HepG2 (cell line): ENCODE data around the gene ARHGEF12. TPM values are rescaled to one million over a fixed set of nuclear protein-coding genes. Genes with fewer than 3 reads are reported as not detected.

Experiments
- ATAC-seq: fragments of 200-7000 bp; cut with Tn5 transposase; 3 replicates; pipeline ENCODE4 v1.9.1; 2020; ENCODE audit warnings: mild to moderate bottlenecking, moderate library complexity
- BruUV-seq: library from RNA; stranded (reverse); fragments of 400-500 nt; replicated peaks from 2 replicates; lab custom pipeline; 2021; lab: Mats Ljungman, UMichigan
- CTCF ChIA-PET: fragments of 300-600 bp; formaldehyde crosslinking; extraction: SDS; loops from one replicate; lab custom pipeline; 2021; ENCODE audit warnings: low total read pairs, inconsistent platforms, low intra/inter-chr PET ratio; lab: Yijun Ruan, JAX
- POLR2A ChIA-PET: fragments of 350-600 bp; sonication (Branson Sonifier 250); formaldehyde crosslinking; loops from one replicate; lab custom pipeline; 2020; ENCODE audit warnings: antibody characterized with exemption, inconsistent platforms; lab: Yijun Ruan, JAX
- DNase-seq: peaks from one replicate; pipeline ENCODE4 v3.0.0-alpha.2; 2015; ENCODE audit warnings: low spot score
- FAIRE-seq: peaks from 3 replicates; lab custom pipeline; 2011; peaks lifted over from hg19 to GRCh38; lab: Jason Lieb, UNC
- H2AFZ ChIP-seq: one replicate; pipeline ENCODE4 v1.6.1; 2011; ENCODE audit warnings: low read length, inconsistent platforms
- H3K27ac ChIP-seq: fragments of 300-600 bp; 3 replicates; pipeline ENCODE4 v1.8.0; 2011; ENCODE audit warnings: mixed run types, mild to moderate bottlenecking, mixed read lengths, low read length, inconsistent platforms; ENCODE audit not compliant: insufficient read depth; ENCODE audit errors: extremely low read length
- H3K27me3 ChIP-seq, 2 experiments: fragments of 200-600 bp in 1 of 2; 2 replicates in 1 of 2; 3 replicates in 1 of 2; pipeline versions ENCODE4 v1.6.0 to v1.8.0; 2011; ENCODE audit warnings: low read length in 2 of 2, mild to moderate bottlenecking in 2 of 2, moderate library complexity in 2 of 2, inconsistent platforms in 1 of 2; ENCODE audit not compliant: insufficient read depth in 2 of 2, control insufficient read depth in 1 of 2
- H3K36me3 ChIP-seq, 2 experiments: fragments of 200-600 bp in 1 of 2; replicated peaks in 1 of 2; 2 replicates in 1 of 2; 3 replicates in 1 of 2; pipeline versions ENCODE4 v1.5.1 to v1.8.0; 2011; ENCODE audit warnings: low read length in 2 of 2, inconsistent platforms in 1 of 2; ENCODE audit not compliant: insufficient read depth in 2 of 2, control insufficient read depth in 1 of 2
- H3K4me1 ChIP-seq: 2 replicates; pipeline ENCODE4 v1.5.1; 2012; ENCODE audit warnings: low read length, inconsistent platforms; ENCODE audit not compliant: insufficient read depth
- H3K4me2 ChIP-seq: 2 replicates; pipeline ENCODE4 v1.6.0; 2011; ENCODE audit warnings: low read depth, low read length, inconsistent platforms
- H3K4me3 ChIP-seq, 3 experiments: fragments of 200-600 bp in 1 of 3; sonication (generic), shearing (Covaris generic) in 1 of 3; replicated peaks in 1 of 3; 2 replicates each; pipeline ENCODE4 v1.5.1; 2011 to 2016; ENCODE audit warnings: low read length in 3 of 3, inconsistent platforms in 2 of 3, low read depth in 2 of 3, mild to moderate bottlenecking in 2 of 3, control low read depth in 1 of 3, mixed read lengths in 1 of 3; ENCODE audit not compliant: insufficient read depth in 1 of 3
- H3K79me2 ChIP-seq: one replicate; pipeline ENCODE4 v1.6.1; 2011; ENCODE audit warnings: low read length, inconsistent platforms; ENCODE audit not compliant: insufficient read depth
- H3K9ac ChIP-seq: 2 replicates; pipeline ENCODE4 v1.6.0; 2011; ENCODE audit warnings: mild to moderate bottlenecking, low read depth, low read length, inconsistent platforms; ENCODE audit not compliant: insufficient read depth
- H3K9me3 ChIP-seq: 2 replicates; pipeline ENCODE4 v1.5.1; 2012; ENCODE audit warnings: mild to moderate bottlenecking, low read length
- H4K20me1 ChIP-seq: 2 replicates; pipeline ENCODE4 v1.6.0; 2011; ENCODE audit warnings: inconsistent platforms, mild to moderate bottlenecking, low read length, moderate library complexity; ENCODE audit not compliant: insufficient read depth
- HNF4A ChIP-seq: sonication (generic); formaldehyde crosslinking; IDR thresholded peaks from 2 replicates; pipeline ENCODE4 v1.4.0; 2020; ENCODE audit warnings: missing genetic modification reagents
- MXD4 ChIP-seq: IDR thresholded peaks from 2 replicates; pipeline ENCODE4 v1.6.1; 2016; ENCODE audit warnings: mild to moderate bottlenecking, missing biosample characterization, missing genetic modification reagents
- RERE ChIP-seq: IDR thresholded peaks from 2 replicates; pipeline ENCODE4 v1.6.1; 2016; ENCODE audit warnings: low read depth, missing genetic modification reagents, missing compliant biosample characterization
- THYN1 ChIP-seq: sonication (generic); formaldehyde crosslinking; IDR thresholded peaks from 2 replicates; pipeline ENCODE4 v1.8.1; 2023; ENCODE audit warnings: low read depth, mild to moderate bottlenecking, moderate library complexity, missing genetic modification reagents, borderline replicate concordance
- WGBS: methylation state at CpG from one replicate; pipeline ENCODE4 v1.1.6; 2017; ENCODE audit warnings: low lambda C conversion rate; 5-methylcytosine and 5-hydroxymethylcytosine counted together
- in situ Hi-C: cut with HindIII; loops from 2 replicates; pipeline ENCODE4 v1.10.0; 2017; ENCODE audit warnings: low pct_unique_long_range_greater_than_20kb; ENCODE audit not compliant: extremely low pct_ligation_motif_present
- intact Hi-C: fragments of 100-400 bp; cut with micrococcal nuclease; formaldehyde crosslinking; loops from one replicate; pipeline ENCODE4 v1.10.0; 2022; ENCODE audit not compliant: unreplicated experiment
- polyA plus RNA-seq, 8 experiments: library from polyadenylated mRNA; depleted of rRNA in 3 of 8; stranded (reverse) in 7 of 8; unstranded in 1 of 8; fragments of >200 nt; fragmentation: Illumina TruSeq in 4 of 8; extraction: Trizol in 4 of 8; gene quantifications; 2 replicates each; pipeline versions ENCODE4 v1.2.1 to v1.2.3, GENCODE V29; 2011 to 2016; ENCODE audit warnings: low read depth in 4 of 8, missing spikeins in 1 of 8, mixed read lengths in 1 of 8; ENCODE audit not compliant: insufficient read depth in 1 of 8
- total RNA-seq, 5 experiments: library from RNA; depleted of rRNA; stranded (reverse); fragments of >200 nt; fragmentation: Illumina TruSeq; extraction: Trizol; gene quantifications; 2 replicates each; pipeline ENCODE4 v1.2.3, GENCODE V29; 2016; ENCODE audit warnings: low read depth in 1 of 5
- TF ChIP-seq, protein P1 (sequence below): sonication (generic); formaldehyde crosslinking; IDR thresholded peaks from 2 replicates; pipeline ENCODE4 v1.5.1; 2020; ENCODE audit warnings: mild to moderate bottlenecking, missing genetic modification reagents, borderline replicate concordance
- TF ChIP-seq, protein P2 (sequence below): sonication (generic); formaldehyde crosslinking; IDR thresholded peaks from 2 replicates; pipeline ENCODE4 v1.8.0; 2022; ENCODE audit warnings: mild to moderate bottlenecking, missing genetic modification reagents; ENCODE audit not compliant: insufficient replicate concordance

ARHGEF12 gene
- total and polyA plus RNA-seq, 2 of the 13 experiments (the other 11 are each of a cell fraction or from before 2014, with no cell fraction given) = 17.9 to 54.4 TPM

- peak overlapping the region; percentile 52 for H3K9ac ChIP-seq
- in situ Hi-C loops (loop anchor here (5.0 kb wide), 1 partner anchor 55 kb away; the partner anchor contains the start of gene ARHGEF12), intact Hi-C loops (loop anchor here (1.0 to 2.0 kb wide), 2 partner anchors 9 to 19 kb away; no protein-coding TSS in a partner anchor)
- CTCF ChIA-PET = no interaction called here
- H3K4me1 ChIP-seq = peaks cover 71% of the 10 kb centered on the region
- H3K27me3 ChIP-seq = no peaks in the 10 kb centered on the region
- TF ChIP-seq MXD4 (CRISPR knock-in tag) (no peak), HNF4A (CRISPR knock-in tag) (0 out of 2 replicates have a peak, but pooled peaks have one; percentile 7), RERE (CRISPR knock-in tag) (no peak), THYN1 (no peak)
- TF ChIP-seq, protein P1, sequence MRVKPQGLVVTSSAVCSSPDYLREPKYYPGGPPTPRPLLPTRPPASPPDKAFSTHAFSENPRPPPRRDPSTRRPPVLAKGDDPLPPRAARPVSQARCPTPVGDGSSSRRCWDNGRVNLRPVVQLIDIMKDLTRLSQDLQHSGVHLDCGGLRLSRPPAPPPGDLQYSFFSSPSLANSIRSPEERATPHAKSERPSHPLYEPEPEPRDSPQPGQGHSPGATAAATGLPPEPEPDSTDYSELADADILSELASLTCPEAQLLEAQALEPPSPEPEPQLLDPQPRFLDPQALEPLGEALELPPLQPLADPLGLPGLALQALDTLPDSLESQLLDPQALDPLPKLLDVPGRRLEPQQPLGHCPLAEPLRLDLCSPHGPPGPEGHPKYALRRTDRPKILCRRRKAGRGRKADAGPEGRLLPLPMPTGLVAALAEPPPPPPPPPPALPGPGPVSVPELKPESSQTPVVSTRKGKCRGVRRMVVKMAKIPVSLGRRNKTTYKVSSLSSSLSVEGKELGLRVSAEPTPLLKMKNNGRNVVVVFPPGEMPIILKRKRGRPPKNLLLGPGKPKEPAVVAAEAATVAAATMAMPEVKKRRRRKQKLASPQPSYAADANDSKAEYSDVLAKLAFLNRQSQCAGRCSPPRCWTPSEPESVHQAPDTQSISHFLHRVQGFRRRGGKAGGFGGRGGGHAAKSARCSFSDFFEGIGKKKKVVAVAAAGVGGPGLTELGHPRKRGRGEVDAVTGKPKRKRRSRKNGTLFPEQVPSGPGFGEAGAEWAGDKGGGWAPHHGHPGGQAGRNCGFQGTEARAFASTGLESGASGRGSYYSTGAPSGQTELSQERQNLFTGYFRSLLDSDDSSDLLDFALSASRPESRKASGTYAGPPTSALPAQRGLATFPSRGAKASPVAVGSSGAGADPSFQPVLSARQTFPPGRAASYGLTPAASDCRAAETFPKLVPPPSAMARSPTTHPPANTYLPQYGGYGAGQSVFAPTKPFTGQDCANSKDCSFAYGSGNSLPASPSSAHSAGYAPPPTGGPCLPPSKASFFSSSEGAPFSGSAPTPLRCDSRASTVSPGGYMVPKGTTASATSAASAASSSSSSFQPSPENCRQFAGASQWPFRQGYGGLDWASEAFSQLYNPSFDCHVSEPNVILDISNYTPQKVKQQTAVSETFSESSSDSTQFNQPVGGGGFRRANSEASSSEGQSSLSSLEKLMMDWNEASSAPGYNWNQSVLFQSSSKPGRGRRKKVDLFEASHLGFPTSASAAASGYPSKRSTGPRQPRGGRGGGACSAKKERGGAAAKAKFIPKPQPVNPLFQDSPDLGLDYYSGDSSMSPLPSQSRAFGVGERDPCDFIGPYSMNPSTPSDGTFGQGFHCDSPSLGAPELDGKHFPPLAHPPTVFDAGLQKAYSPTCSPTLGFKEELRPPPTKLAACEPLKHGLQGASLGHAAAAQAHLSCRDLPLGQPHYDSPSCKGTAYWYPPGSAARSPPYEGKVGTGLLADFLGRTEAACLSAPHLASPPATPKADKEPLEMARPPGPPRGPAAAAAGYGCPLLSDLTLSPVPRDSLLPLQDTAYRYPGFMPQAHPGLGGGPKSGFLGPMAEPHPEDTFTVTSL (CRISPR knock-in tag) = peak; percentile 5; the same call in 1 of the 2 replicates
- TF ChIP-seq, protein P2, sequence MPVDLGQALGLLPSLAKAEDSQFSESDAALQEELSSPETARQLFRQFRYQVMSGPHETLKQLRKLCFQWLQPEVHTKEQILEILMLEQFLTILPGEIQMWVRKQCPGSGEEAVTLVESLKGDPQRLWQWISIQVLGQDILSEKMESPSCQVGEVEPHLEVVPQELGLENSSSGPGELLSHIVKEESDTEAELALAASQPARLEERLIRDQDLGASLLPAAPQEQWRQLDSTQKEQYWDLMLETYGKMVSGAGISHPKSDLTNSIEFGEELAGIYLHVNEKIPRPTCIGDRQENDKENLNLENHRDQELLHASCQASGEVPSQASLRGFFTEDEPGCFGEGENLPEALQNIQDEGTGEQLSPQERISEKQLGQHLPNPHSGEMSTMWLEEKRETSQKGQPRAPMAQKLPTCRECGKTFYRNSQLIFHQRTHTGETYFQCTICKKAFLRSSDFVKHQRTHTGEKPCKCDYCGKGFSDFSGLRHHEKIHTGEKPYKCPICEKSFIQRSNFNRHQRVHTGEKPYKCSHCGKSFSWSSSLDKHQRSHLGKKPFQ (CRISPR knock-in tag) = no peak
- no peak overlapping the region for H2AFZ ChIP-seq
- no peaks in the 10 kb centered on the region for H3K36me3 ChIP-seq
- peaks cover 5% of the 10 kb centered on the region for H4K20me1 ChIP-seq
- peak overlapping the region; percentile 82 for H3K27ac ChIP-seq
- H3K9me3 ChIP-seq = no peaks in the 10 kb centered on the region
- H3K4me2 ChIP-seq = peak overlapping the region; percentile 68
- POLR2A ChIA-PET = interaction anchor here (1.1 to 1.8 kb wide), 4 partner anchors 9 to 56 kb away, joined by 3 to 17 read pairs (median 10); partner anchors contain the start of gene ARHGEF12
- H3K79me2 ChIP-seq = peaks cover 88% of the 10 kb centered on the region
- peak overlapping the region in 2 of 3 experiments; percentile 37 to 38; a peak in 2 of 6 replicates for H3K4me3 ChIP-seq
- FAIRE-seq (no peak), DNase-seq (peak; percentile 31), ATAC-seq (peak; percentile 22; the same call in 2 of the 3 replicates)
- 55% methylated on average over 1 of the region's 1 CpG for WGBS
- TSS peak; percentile 86 for BruUV-seq
Observed at GRCh38 chr11:120391854-120392253, 55.6 kb downstream of the ARHGEF12 start.
